ENCODE measurements around the gene PDXK.
"Not testable (repeated sequence)": the region's sequence is repeated elsewhere in the genome, so short reads cannot be mapped to it uniquely, and the experiment has no call there.

Gene PDXK

GRCh38 chr21:43701936-43702784 lies 16.8 kb upstream of the PDXK start:
- TF ChIP-seq JUND (IDR thresholded peaks at IDR 0.05; ENCODE audit: low read depth) = no peak
- no peak for DNase-seq (ENCODE audit: low read depth in 1 of 2, low spot score in 1 of 2)
- in situ Hi-C loops (cut with HindIII; ENCODE audit: low pct_unique_long_range_greater_than_20kb, low sequenced_read_pairs) = no loop called here

- DNase-seq (ENCODE audit: low read depth in 1 of 2, low spot score in 1 of 2) = no peak
- no peak for TF ChIP-seq JUND (IDR thresholded peaks at IDR 0.05; ENCODE audit: low read depth)
- in situ Hi-C loops (cut with HindIII; ENCODE audit: low pct_unique_long_range_greater_than_20kb, low sequenced_read_pairs) = no loop called here
These were observed 16.2 kb upstream of the PDXK start for GRCh38 chr21:43702785-43703034.

GRCh38 chr21:43703035-43703880 lies 15.7 kb upstream of the PDXK start:
- in situ Hi-C loops (cut with HindIII; ENCODE audit: low pct_unique_long_range_greater_than_20kb, low sequenced_read_pairs) = no loop called here
- DNase-seq (ENCODE audit: low read depth in 1 of 2, low spot score in 1 of 2) = no peak
- TF ChIP-seq JUND (IDR thresholded peaks at IDR 0.05; ENCODE audit: low read depth) = no peak

GRCh38 chr21:43707462-43707861 lies 11.5 kb upstream of the PDXK start:
- TF ChIP-seq JUND (IDR thresholded peaks at IDR 0.05; ENCODE audit: low read depth) = no peak
- DNase-seq (ENCODE audit: low read depth in 1 of 2, low spot score in 1 of 2) = no peak
- in situ Hi-C loops (cut with HindIII; ENCODE audit: low pct_unique_long_range_greater_than_20kb, low sequenced_read_pairs) = no loop called here

GRCh38 chr21:43708745-43709381 lies 10.1 kb upstream of the PDXK start:
- no peak for DNase-seq (ENCODE audit: low read depth in 1 of 2, low spot score in 1 of 2)
- in situ Hi-C loops (cut with HindIII; ENCODE audit: low pct_unique_long_range_greater_than_20kb, low sequenced_read_pairs) = no loop called here
- TF ChIP-seq JUND (IDR thresholded peaks at IDR 0.05; ENCODE audit: low read depth) = no peak

- peak; percentile 76 to 92 for DNase-seq (ENCODE audit: low read depth in 1 of 2, low spot score in 1 of 2)
- no peak for TF ChIP-seq JUND (IDR thresholded peaks at IDR 0.05; ENCODE audit: low read depth)
- in situ Hi-C loops (cut with HindIII; ENCODE audit: low pct_unique_long_range_greater_than_20kb, low sequenced_read_pairs) = no loop called here
These were observed 6.5 kb upstream of the PDXK start for GRCh38 chr21:43712268-43712942.

GRCh38 chr21:43713123-43713522 lies 5.8 kb upstream of the PDXK start:
- DNase-seq (ENCODE audit: low read depth in 1 of 2, low spot score in 1 of 2) = not testable (repeated sequence)

GRCh38 chr21:43716376-43717165 lies 2.4 kb upstream of the PDXK start:
- in situ Hi-C loops (cut with HindIII; ENCODE audit: low pct_unique_long_range_greater_than_20kb, low sequenced_read_pairs) = no loop called here
- no peak for DNase-seq (ENCODE audit: low read depth in 1 of 2, low spot score in 1 of 2)
- no peak for TF ChIP-seq JUND (IDR thresholded peaks at IDR 0.05; ENCODE audit: low read depth)

More at GRCh38 chr21:43713123-43713522, 5.8 kb upstream of the PDXK start:
- in situ Hi-C loops (cut with HindIII; ENCODE audit: low pct_unique_long_range_greater_than_20kb, low sequenced_read_pairs) = not testable (repeated sequence)

GRCh38 chr21:43717166-43717853 lies 1.6 kb upstream of the PDXK start:
- in situ Hi-C loops (cut with HindIII; ENCODE audit: low pct_unique_long_range_greater_than_20kb, low sequenced_read_pairs) = no loop called here
- DNase-seq (ENCODE audit: low read depth in 1 of 2, low spot score in 1 of 2) = no peak
- no peak for TF ChIP-seq JUND (IDR thresholded peaks at IDR 0.05; ENCODE audit: low read depth)

GRCh38 chr21:43717967-43718871 lies 710 bp upstream of the PDXK start:
- DNase-seq (ENCODE audit: low read depth in 1 of 2, low spot score in 1 of 2) = no peak
- TF ChIP-seq JUND (IDR thresholded peaks at IDR 0.05; ENCODE audit: low read depth) = no peak
- in situ Hi-C loops (cut with HindIII; ENCODE audit: low pct_unique_long_range_greater_than_20kb, low sequenced_read_pairs) = no loop called here

Measured in T47D (cell line).